ENCODE measurements around the gene PDZK1IP1. TPM values are rescaled to one million over a fixed set of nuclear protein-coding genes. Genes with fewer than 3 reads are reported as not detected.
"Not testable (repeated sequence)": the region's sequence is repeated elsewhere in the genome, so short reads cannot be mapped to it uniquely, and the experiment has no call there.

Gene PDZK1IP1
- polyA plus RNA-seq, 3 donors, result 34.8 to 62.1 (median 37.8) TPM

DNA sequence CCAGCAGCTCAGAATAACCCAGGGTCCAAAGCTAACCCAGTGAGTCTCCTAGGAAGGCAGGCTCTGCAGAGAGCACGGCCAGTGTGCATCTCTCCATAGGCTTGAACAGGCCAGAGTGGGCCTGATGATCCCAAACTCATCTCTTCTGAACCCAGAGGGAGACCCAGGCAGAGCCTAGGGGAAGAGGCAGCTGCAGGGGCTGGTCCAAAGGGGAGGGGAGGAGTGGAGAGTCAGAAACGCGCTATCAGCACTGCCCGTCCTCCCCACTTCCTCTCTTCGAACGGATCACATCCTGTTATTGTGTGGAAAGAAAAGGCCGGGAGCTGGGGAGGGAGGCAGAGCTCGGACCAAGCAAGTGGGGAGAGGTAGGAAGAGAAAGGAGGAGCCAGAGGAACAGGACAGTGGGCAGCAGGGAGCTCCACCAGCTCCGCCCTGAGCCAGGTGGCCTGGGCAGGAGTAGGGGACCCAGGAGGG lies 22.0 kb upstream of the PDZK1IP1 start:
- no peak for DNase-seq (ENCODE audit: extremely low read depth in 1 of 11, low read depth in 9 of 11, low spot score in 4 of 11)

DNA sequence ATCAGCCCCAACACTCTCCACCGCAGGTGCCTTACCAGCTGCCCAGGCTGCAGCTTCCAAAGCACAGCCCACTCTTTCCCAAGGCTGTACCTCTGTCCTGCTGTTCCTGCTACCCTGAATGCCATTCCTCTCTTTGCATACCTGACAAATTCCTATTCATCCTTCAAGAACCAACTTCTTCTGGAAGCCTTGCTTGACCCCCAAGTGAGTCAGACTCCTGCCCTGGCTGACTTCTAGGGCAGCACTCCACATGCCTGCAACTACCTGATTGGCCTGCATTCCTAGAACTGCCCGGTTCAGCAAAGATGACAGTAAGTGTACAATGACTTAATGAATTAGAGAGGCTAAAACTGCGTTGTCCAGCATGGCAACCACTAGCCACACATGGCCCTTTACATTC lies 20.8 kb upstream of the PDZK1IP1 start:
- no peak for DNase-seq (ENCODE audit: extremely low read depth in 1 of 11, low read depth in 9 of 11, low spot score in 4 of 11)

DNA sequence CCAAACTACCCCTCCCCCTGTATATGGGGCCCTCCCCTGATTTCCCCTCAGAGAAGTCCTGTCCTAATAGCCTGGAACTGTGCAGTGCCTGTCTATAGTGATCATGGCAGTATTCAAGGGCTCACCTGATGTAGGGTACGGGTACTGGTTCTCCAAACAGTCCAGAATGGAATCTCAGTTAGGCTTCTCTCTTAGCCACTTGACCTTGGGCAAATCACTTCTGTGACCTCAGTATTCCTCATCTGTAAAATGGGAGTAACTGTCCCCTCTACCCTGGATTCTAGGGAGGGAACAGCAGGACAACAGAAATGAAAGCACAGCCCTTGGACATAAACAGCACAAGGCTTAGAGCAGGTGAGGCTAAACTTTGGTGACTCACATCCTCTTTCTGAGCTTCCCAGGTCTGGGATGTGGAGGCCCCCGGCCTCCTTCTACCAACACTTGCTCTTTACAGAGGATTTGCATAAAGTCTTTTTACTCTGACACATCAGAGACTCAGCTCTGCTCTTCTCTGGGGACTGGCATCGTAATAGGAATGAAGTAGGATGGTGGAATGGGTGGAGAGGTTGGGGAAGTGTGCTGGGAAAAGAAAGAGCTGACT lies 20.0 kb upstream of the PDZK1IP1 start:
- DNase-seq (ENCODE audit: extremely low read depth in 1 of 11, low read depth in 9 of 11, low spot score in 4 of 11), result no peak

DNA sequence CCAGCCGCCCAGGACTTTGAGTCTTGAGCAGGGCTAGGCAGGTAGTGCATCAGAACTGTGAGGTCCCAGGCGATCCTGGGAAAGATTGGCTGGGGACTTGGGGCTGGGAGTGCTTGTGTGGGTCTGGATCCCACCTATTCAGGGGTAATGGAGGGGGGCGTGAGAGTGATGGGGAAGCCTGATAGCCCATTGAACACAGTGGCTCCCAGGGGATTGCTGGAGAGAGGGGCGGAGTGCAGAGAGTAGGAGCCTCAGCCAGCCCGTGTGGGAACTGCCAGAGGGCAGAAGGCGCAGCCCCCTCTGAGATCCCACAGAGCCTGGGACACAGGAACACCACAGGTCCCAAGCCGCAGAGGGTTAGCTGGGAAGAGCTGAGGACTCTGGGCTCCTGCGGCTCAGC lies 19.3 kb upstream of the PDZK1IP1 start:
- no peak for DNase-seq (ENCODE audit: extremely low read depth in 1 of 11, low read depth in 9 of 11, low spot score in 4 of 11)

DNA sequence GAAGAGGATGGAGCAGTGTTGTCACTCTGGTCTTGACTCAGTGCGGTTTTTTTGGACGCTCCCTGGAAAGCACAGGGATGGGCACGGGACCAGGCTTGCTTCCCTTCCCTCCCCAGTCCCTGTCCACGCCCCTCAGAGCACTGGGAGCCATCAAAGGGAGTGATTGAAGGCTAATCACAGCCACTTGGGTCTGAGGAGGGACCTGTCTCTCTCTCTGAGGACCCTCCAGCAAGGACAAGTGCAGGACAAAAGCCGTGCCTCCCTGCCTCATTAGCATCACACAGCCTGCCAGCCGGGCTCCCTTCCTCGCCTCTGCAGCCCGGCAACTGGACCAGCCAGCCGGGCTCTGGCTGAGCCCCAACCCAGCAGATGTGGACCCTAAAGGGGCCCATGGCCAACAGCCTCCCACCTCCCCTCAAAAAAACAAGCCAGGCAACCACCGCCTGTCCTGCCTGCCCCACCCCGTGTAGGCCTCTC lies 18.6 kb upstream of the PDZK1IP1 start:
- DNase-seq (ENCODE audit: extremely low read depth in 1 of 11, low read depth in 9 of 11, low spot score in 4 of 11), result no peak

DNA sequence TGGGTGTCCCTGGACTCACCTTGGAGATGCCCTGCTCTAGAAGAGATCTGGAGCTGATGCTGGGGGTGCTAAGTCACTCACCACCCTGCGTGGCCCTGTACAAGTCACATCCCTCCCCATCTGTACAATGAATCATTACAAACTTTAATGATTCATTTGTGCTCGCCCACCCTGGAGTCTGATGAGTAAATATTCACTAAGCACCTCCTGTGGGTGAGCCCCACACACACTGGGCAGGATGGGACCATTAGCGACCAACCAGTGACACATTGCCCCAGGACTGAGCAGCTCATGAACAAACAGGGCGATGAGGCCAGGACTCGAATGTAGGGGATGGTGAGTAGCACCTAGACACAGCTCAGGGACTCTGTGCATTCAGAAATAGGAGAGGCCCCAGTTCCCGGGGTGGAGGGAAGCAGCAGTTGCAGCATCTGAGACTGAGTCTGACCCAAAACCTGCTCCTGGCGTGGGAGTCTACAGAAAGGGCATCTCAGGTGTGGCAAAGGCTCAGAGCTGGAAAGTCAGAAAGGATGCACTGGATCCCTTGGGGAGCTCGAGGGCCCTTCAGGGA lies 18.1 kb upstream of the PDZK1IP1 start:
- no peak for DNase-seq (ENCODE audit: extremely low read depth in 1 of 11, low read depth in 9 of 11, low spot score in 4 of 11)

DNA sequence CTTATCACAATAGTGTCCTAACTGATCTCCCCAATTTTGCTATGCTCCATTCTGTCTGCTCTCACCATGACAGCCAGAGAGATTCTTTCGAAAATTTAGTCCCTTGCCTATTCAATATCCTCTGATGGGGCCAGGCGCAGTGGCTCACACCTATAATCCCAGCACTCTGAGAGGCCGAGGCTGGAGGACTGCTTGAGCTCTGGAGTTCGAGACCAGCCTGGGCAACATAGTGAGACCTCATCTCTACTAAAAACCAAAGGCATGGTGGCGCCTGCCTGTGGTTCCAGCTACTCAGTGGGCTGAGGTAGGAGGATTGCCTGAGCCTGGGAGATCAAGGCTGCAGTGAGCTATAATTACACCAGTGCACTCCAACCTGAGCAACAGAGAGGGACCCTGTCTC lies 16.1 kb upstream of the PDZK1IP1 start:
- DNase-seq (ENCODE audit: extremely low read depth in 1 of 11, low read depth in 9 of 11, low spot score in 4 of 11), result no peak

DNA sequence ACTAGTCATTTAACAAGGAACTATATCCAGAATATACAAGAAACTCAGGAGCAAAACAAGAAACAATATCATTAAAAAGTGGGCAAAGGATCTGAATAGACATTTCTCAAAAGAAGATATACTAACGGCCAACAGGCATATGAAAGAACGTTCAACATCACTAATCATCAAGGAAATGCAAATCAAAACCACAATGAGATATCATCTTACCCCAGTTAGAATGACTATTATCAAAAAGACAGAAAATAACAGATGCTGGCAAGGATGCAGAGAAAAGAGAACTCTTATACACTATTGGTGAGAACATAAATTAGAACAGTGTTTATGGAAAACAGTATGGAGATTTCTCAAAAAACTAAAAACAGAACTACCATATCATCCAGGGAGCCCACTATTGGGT lies 13.7 kb upstream of the PDZK1IP1 start:
- DNase-seq (ENCODE audit: extremely low read depth in 1 of 11, low read depth in 9 of 11, low spot score in 4 of 11), result not testable (repeated sequence)

DNA sequence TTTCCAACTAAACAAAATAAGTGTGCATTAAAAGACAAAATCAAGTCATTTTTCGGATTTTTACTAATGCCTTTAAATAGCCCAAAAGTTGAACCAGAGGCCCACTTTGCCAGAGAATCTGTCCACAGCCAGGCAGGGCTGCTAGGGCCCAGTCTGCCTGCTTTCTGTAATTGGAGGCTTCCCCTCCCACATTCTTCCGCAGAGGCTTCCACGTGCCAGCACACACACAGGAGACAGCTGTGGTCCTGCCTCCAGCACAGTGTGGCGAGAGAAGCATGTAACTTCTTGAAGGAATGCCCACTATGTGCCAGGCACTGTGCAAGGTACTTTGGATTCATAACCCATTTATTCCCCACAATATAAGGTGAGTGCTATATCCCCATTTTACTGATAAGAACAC lies 11.3 kb upstream of the PDZK1IP1 start:
- DNase-seq (ENCODE audit: extremely low read depth in 1 of 11, low read depth in 9 of 11, low spot score in 4 of 11), result no peak

DNA sequence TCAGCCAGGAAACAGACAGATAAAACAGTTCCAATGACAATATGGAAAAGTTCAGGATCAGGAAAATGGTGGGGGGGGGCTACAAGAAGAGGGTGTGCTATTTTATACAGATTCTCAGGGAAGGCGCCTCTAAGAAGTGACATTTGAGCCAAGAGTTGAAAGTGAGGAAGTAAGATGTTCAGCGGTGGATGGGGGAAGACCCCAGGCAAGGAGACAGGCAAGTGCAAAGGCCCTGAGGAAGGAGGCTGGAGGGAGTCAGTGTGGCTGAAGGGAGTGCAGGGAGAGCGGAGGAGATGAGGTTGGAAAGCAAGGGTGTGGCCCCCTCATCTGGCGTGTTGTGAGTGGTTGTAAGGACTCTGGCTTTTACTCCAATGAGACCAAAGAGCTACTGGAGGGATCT lies 8.4 kb upstream of the PDZK1IP1 start:
- DNase-seq (ENCODE audit: extremely low read depth in 1 of 11, low read depth in 9 of 11, low spot score in 4 of 11), result no peak

DNA sequence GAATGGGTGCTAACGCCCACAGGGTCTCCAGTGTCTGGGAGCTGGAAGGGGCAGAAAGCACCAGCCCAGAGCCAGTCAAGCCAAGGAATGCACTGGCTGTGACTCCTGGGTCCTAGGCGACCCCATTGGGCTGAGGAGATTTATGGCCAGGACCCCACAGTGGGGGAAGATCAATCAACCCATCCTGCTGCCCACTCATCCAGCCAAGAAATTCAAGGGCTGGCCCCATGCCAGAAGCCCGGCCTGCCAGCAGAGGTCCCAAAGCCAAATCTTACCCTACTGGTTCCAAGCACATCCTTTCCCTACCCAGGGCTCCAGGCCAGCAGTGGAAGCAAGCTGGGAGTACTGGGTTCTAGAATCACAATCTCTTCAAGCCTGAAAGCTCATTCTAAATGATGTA lies 6.8 kb upstream of the PDZK1IP1 start:
- DNase-seq (ENCODE audit: extremely low read depth in 1 of 11, low read depth in 9 of 11, low spot score in 4 of 11), result no peak

DNA sequence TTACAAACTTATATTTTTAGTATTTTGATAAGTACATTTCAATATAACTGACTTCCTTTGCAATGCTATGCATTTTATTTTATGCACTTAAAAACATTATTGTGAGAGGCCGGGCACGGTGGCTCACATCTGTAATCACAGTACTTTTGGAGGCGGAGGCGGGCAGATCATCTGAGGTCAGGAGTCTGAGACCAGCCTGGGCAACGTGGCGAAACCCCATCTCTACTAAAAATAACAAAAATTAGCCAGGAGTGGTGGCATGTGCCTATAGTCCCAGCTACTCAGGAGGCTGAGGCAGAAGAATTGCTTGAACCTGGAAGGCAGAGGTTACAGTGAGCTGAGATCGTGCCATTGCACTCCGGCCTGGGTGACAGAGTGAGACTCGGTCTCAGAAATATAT lies 6.1 kb upstream of the PDZK1IP1 start:
- DNase-seq (ENCODE audit: extremely low read depth in 1 of 11, low read depth in 9 of 11, low spot score in 4 of 11), result not testable (repeated sequence)

DNA sequence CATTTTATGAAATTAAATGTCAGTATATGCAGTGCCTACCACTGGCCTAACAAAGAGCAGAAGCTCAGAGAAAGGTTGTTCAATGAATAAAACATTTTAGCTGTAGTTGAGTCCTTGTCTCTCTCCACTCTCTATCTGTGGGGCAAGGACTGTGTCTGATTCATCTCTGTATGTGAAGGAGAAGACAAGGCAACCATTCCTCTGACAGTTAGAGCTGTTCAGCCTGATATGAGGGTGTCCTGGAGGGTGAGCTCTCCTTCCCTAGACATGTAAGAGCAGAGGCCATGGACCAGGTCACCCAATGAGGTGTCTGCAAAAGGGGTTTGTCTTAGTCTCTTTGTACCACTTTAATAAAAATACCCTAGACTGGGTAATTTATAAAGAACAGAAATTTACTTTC lies 4.5 kb upstream of the PDZK1IP1 start:
- no peak for DNase-seq (ENCODE audit: extremely low read depth in 1 of 11, low read depth in 9 of 11, low spot score in 4 of 11)

DNA sequence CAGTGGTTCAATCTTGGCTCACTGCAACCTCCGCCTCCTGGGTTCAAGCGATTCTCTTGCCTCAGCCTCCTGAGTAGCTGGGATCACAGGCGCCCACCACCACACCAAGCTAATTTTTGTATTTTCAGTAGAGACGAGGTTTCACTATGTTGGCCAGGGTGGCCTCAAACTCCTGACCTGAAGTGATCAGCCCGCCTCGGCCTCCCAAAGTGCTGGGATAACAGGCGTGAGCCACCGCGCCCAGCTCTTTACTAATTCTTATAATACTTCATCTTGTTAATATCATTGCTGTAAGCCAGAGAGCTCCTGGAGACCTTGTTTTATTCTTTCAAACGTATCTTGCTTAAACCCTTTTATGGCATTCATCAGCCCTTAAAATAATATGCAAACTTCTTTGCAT lies 3.7 kb upstream of the PDZK1IP1 start:
- DNase-seq (ENCODE audit: extremely low read depth in 1 of 11, low read depth in 9 of 11, low spot score in 4 of 11), result not testable (repeated sequence)

DNA sequence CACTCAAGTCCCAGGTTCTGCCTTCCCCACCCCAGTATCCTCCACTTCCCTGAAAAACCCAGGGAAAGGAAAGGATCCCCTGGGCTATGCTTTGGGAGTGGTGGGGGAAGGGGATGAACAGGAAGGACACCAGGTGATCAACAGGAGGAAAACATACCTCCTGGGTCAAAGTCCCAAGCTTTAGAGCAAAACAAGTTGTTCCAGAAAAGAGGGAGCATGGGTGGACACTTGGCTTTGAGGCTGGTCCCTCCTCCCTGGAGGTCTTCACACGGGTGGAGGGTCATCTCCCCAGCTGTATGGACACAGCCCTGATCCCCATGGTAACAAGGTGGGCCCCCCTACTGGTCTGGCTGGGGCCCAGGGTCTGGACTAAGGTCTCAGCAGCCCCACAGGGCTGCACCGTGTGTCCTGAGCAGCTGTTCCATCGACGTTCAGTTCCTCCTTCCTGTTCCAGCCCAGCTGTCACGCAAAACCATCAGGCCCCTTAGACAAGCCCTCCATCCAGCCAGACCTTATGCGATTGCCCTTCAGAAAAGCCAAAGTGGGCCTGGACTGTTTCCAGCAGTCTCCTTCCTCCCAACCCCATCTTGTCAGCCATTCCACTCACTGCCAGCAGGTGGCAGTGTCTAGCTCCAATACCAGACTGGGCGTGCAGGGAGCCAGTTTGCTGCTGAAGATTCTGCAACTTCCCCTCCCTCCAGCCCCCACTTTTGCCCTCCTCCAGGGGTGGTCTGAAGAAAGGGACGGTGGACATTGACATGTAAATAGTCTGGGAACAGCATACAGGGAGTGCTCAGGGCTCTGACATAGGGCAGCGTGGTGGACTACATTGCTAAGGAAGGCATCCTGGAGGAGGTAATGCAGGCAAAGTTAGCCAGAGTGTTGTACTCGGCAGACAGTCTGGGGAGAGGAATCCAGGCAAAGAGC lies 2.9 kb upstream of the PDZK1IP1 start:
- peak in 10 of 11 donors; percentile 56 to 87 (median 70) for DNase-seq (ENCODE audit: extremely low read depth in 1 of 11, low read depth in 9 of 11, low spot score in 4 of 11)

DNA sequence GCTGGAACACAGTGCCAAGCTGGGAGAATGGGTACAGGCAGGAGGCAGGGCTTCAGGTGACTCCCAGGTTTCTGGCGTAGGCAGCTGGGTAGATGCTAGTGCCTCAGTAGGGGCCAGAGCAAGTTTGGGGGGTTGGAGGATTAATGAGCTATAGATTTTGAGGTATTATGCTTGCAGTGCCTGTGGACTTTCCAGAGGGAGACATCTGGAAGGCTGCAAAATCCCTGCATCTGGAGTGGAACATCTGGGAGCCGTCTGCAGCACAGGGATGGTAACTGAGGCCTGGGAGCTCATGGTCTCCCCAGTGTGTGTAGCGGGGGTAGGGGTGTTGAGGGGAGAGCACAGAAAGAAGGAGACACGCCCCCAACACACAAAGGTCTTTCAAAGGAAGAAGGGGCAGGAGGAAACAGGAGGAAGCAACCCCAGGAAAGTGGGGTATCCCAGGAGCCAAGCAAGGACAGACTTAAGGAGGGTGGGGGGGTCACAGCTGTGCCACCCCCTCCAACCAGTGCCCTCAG lies 2.2 kb upstream of the PDZK1IP1 start:
- DNase-seq (ENCODE audit: extremely low read depth in 1 of 11, low read depth in 9 of 11, low spot score in 4 of 11), result no peak

DNA sequence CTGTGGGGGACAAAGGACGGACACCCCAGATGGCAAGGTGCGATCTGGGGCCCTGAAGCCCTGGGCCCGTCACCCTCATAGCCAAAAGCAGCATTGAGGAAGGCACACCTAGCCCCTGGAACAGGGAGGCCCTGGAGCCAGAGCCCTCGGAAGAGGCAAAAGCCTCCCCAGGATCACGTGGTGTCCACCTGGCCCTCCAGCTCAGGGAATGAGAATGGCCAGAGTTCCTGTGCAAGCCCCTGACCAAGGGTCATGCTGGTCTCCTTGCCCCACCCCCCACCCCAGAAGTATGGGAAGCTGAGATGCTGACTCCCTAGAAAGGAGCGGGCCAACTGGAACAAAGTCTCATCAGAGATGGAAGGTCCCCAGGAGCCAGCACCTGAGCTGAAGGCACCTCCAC lies 1.0 kb upstream of the PDZK1IP1 start:
- DNase-seq (ENCODE audit: extremely low read depth in 1 of 11, low read depth in 9 of 11, low spot score in 4 of 11), result no peak

DNA sequence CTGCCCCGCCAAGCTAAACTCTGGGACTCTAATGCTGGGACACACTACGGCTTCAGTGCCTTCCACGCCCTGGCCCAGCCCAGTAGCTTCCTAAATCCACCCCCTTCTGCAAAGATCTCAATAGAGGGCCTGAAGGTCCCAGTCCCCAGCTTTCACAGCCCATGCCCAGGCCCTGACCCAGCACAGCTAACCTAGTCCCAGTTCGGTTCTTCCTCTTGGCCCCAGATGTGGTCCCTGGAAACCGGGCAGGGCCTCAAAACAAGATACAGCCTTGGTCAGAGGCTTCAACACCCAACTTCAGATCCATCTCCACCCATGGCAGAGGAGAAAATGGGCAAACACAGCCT lies 646 bp upstream of the PDZK1IP1 start:
- no peak for DNase-seq (ENCODE audit: extremely low read depth in 1 of 11, low read depth in 9 of 11, low spot score in 4 of 11)

DNA sequence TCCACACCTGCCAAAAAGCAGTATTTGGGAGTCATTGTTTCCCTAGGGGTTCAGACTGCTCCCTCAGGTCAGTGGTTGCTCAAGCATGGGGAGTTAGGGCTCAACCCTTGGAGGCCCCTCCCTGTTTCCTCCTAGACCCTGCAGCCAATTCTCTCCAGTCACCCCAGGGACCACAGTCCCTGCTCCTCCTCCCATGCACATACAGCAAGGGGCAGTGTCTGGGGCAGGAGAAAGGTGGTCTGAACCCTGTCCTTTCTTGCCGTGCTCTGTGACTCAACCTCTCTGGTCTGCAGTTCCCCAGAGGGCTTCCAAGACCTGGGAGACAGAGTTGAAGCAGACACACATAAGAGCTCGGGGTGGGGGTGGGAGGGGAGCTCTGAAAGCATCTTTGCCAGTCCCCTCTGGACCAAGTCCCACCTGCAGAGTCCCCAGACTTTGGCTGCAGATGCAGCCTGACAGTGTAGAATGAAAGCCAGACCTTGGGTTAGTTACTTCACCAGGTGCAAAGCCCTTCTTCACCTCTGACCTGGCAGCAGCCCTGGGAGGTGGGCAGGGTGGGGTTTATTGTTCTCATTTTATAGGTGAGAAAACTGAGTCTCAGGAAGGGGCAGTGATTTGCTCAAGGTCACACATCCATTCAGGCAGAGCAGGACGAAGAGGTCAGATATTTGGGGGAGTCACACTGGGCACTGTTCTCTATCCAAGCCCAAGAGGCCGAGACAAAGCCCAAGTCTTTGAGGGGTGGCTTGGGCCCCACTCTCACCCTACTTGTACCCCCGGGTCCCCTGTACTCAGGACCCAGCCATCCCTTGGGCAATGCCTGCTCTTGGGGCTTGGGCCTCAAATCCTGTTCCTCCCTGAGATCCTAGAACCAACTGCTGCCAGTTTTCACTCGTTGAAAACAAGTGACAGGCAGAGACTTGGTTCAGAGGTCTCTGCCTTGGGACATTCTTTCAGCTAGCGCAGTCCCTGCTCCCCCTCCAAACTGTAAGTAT lies 748 bp downstream of the PDZK1IP1 start:
- DNase-seq (ENCODE audit: extremely low read depth in 1 of 11, low read depth in 9 of 11, low spot score in 4 of 11), result no peak
